Colon (tissue), 2 donors: ENCODE data around the gene QPCTL.

Source experiments
- FAIRE-seq: peaks from 2 replicates; lab custom pipeline; 2012; peaks lifted over from hg19 to GRCh38; lab: Jason Lieb, UNC
- donor health status: control.
- donor health status: control.

QPCTL gene

GRCh38 chr19:45692187-45693105, at the start of gene QPCTL:
Gene QPCTL (plus strand): TSS chr19:45692666. CDS start chr19:45692704, 38 bp downstream.
- FAIRE-seq = peak; percentile 97

GRCh38 chr19:45643024-45643926, 49.2 kb upstream of the QPCTL start:
- FAIRE-seq = no peak

- FAIRE-seq = no peak
Measured at GRCh38 chr19:45643927-45644771, 48.3 kb upstream of the QPCTL start.

GRCh38 chr19:45645068-45645630, 47.3 kb upstream of the QPCTL start:
- FAIRE-seq = no peak

- FAIRE-seq = no peak
Measured at GRCh38 chr19:45645631-45646344, 46.7 kb upstream of the QPCTL start.

- no peak for FAIRE-seq
Measured at GRCh38 chr19:45646345-45646698, 46.1 kb upstream of the QPCTL start.

- FAIRE-seq = no peak
Measured at GRCh38 chr19:45650722-45651121, 41.7 kb upstream of the QPCTL start.

GRCh38 chr19:45653634-45654033, 38.8 kb upstream of the QPCTL start:
- FAIRE-seq = no peak

GRCh38 chr19:45655073-45655472, 37.4 kb upstream of the QPCTL start:
- FAIRE-seq = no peak

- no peak for FAIRE-seq
Measured at GRCh38 chr19:45657520-45658167, 34.8 kb upstream of the QPCTL start.

- no peak for FAIRE-seq
Measured at GRCh38 chr19:45659096-45659729, 33.3 kb upstream of the QPCTL start.

GRCh38 chr19:45660636-45661035, 31.8 kb upstream of the QPCTL start:
- FAIRE-seq = no peak

GRCh38 chr19:45663800-45664199, 28.7 kb upstream of the QPCTL start:
- FAIRE-seq = no peak

GRCh38 chr19:45664575-45664974, 27.9 kb upstream of the QPCTL start:
- FAIRE-seq = no peak

GRCh38 chr19:45667620-45668341, 24.7 kb upstream of the QPCTL start, which contains the start of gene GIPR:
Gene GIPR (plus strand): TSS chr19:45668221. CDS start chr19:45669521, 1,300 bp downstream.
- FAIRE-seq = no peak

GRCh38 chr19:45668342-45668871, 24.1 kb upstream of the QPCTL start:
- FAIRE-seq = no peak

- no peak for FAIRE-seq
Measured at GRCh38 chr19:45670670-45671453, 21.6 kb upstream of the QPCTL start.

GRCh38 chr19:45674946-45675345, 17.5 kb upstream of the QPCTL start:
- FAIRE-seq = no peak
